Measurements from ENCODE around the gene FMO2. TPM values are rescaled to one million over a fixed set of nuclear protein-coding genes. Genes with fewer than 3 reads are reported as not detected.
A peak's percentile ranks its signal among the peaks of the same experiment; 100 is the strongest.

The FMO2 gene
- polyA plus RNA-seq, 5 donors = 12.9 to 32.6 (median 24.9) TPM

GRCh38 chr1:171172471-171172870 is 12.6 kb upstream of the FMO2 start:
- peak in 1 of 2 donors; percentile 35 for DNase-seq

- no peak for DNase-seq
Measured at GRCh38 chr1:171173069-171173468, 12.0 kb upstream of the FMO2 start.

- no peak for DNase-seq
Measured at GRCh38 chr1:171174560-171175294, 10.4 kb upstream of the FMO2 start.

GRCh38 chr1:171177261-171177660 is 7.8 kb upstream of the FMO2 start:
- DNase-seq = no peak

- DNase-seq = no peak
Measured at GRCh38 chr1:171179318-171180227, 5.5 kb upstream of the FMO2 start.

GRCh38 chr1:171180670-171181069 is 4.4 kb upstream of the FMO2 start:
- no peak for DNase-seq

GRCh38 chr1:171188388-171189266 is 3.5 kb downstream of the FMO2 start:
- peak; percentile 67 to 70 for DNase-seq

- DNase-seq = no peak
Measured at GRCh38 chr1:171191992-171192391, 6.9 kb downstream of the FMO2 start.

- DNase-seq = no peak
Measured at GRCh38 chr1:171195767-171196166, 10.7 kb downstream of the FMO2 start.

GRCh38 chr1:171196351-171196750 is 11.3 kb downstream of the FMO2 start:
- no peak for DNase-seq

GRCh38 chr1:171198081-171198480 is 13.0 kb downstream of the FMO2 start:
- peak; percentile 45 to 49 for DNase-seq

- no peak for DNase-seq
Measured at GRCh38 chr1:171204296-171204695, 19.2 kb downstream of the FMO2 start.

- DNase-seq = no peak
Measured at GRCh38 chr1:171206204-171206977, 21.3 kb downstream of the FMO2 start.

GRCh38 chr1:171206978-171207355 is 21.9 kb downstream of the FMO2 start:
- DNase-seq = no peak

GRCh38 chr1:171207377-171207776 is 22.3 kb downstream of the FMO2 start:
- DNase-seq = no peak

- peak in 1 of 2 donors; percentile 46 for DNase-seq
Measured at GRCh38 chr1:171210355-171210754, 25.3 kb downstream of the FMO2 start.

- DNase-seq = no peak
Measured at GRCh38 chr1:171212607-171213351, 27.7 kb downstream of the FMO2 start.

- DNase-seq = no peak
Measured at GRCh38 chr1:171213559-171214454, 28.7 kb downstream of the FMO2 start.

Data from right lung (tissue), 5 donors.